HEK293T (cell line): ENCODE data around the gene PP2D1.

Experiments used
- CTCF ChIA-PET: fragments of 350-600 bp; formaldehyde crosslinking; extraction: SDS; loops from one replicate; lab custom pipeline; 2021; ENCODE audit warnings: antibody characterized with exemption, inconsistent platforms; lab: Yijun Ruan, JAX
- POLR2A ChIA-PET: fragments of 350-600 bp; formaldehyde crosslinking; extraction: SDS; loops from one replicate; lab custom pipeline; 2020; ENCODE audit warnings: antibody characterized with exemption, inconsistent platforms; lab: Yijun Ruan, JAX
- DNase-seq: peaks from one replicate; pipeline ENCODE4 v3.0.0; 2012; ENCODE audit warnings: mixed read lengths; ENCODE audit errors: extremely low spot score
- ARNT ChIP-seq: fragments of 450-650 bp; IDR thresholded peaks from 2 replicates; pipeline ENCODE4 v1.6.1; 2017; ENCODE audit warnings: mild to moderate bottlenecking
- BHLHE40 ChIP-seq: fragments of 450-650 bp; IDR thresholded peaks from 2 replicates; pipeline ENCODE4 v1.6.1; 2016; ENCODE audit warnings: mild to moderate bottlenecking, moderate library complexity, borderline replicate concordance
- CTBP1 ChIP-seq: fragments of 450-650 bp; IDR thresholded peaks from 2 replicates; pipeline ENCODE4 v1.6.1; 2016; ENCODE audit warnings: borderline replicate concordance
- ELF4 ChIP-seq: fragments of 450-650 bp; IDR thresholded peaks from 2 replicates; pipeline ENCODE4 v1.6.1; 2017; ENCODE audit warnings: antibody characterized with exemption
- FOXA1 ChIP-seq: fragments of 450-650 bp; IDR thresholded peaks from 2 replicates; pipeline ENCODE4 v1.6.1; 2016; ENCODE audit warnings: mild to moderate bottlenecking
- FOXK2 ChIP-seq: fragments of 450-650 bp; IDR thresholded peaks from 2 replicates; pipeline ENCODE4 v1.6.1; 2016; ENCODE audit warnings: mild to moderate bottlenecking
- FOXM1 ChIP-seq: fragments of 450-650 bp; IDR thresholded peaks from 2 replicates; pipeline ENCODE4 v1.6.1; 2017; ENCODE audit warnings: mild to moderate bottlenecking, borderline replicate concordance
- HDGF ChIP-seq: fragments of 450-650 bp; IDR thresholded peaks from 2 replicates; pipeline ENCODE4 v1.6.1; 2017; ENCODE audit warnings: antibody characterized with exemption, borderline replicate concordance
- L3MBTL2 ChIP-seq: fragments of 450-650 bp; conservative IDR thresholded peaks from 2 replicates; pipeline ENCODE4 v1.6.1; 2016; ENCODE audit warnings: mild to moderate bottlenecking
- LEF1 ChIP-seq: fragments of 450-650 bp; IDR thresholded peaks from 2 replicates; pipeline ENCODE4 v1.6.1; 2017; ENCODE audit warnings: mild to moderate bottlenecking, borderline replicate concordance
- NFRKB ChIP-seq: fragments of 450-650 bp; IDR thresholded peaks from 2 replicates; pipeline ENCODE4 v1.6.1; 2016; ENCODE audit warnings: mild to moderate bottlenecking, moderate library complexity
- PKNOX1 ChIP-seq: fragments of 450-650 bp; IDR thresholded peaks from 2 replicates; pipeline ENCODE4 v1.6.1; 2016
- SP1 ChIP-seq: fragments of 450-650 bp; IDR thresholded peaks from 2 replicates; pipeline ENCODE4 v1.6.1; 2017
- SUZ12 ChIP-seq: fragments of 450-650 bp; IDR thresholded peaks from 2 replicates; pipeline ENCODE4 v1.6.1; 2016; ENCODE audit warnings: mild to moderate bottlenecking
- TARDBP ChIP-seq: fragments of 450-650 bp; IDR thresholded peaks from 2 replicates; pipeline ENCODE4 v1.6.1; 2016
- ZNF384 ChIP-seq: fragments of 450-650 bp; IDR thresholded peaks from 2 replicates; pipeline ENCODE4 v1.6.1; 2016

PP2D1 gene

DNA sequence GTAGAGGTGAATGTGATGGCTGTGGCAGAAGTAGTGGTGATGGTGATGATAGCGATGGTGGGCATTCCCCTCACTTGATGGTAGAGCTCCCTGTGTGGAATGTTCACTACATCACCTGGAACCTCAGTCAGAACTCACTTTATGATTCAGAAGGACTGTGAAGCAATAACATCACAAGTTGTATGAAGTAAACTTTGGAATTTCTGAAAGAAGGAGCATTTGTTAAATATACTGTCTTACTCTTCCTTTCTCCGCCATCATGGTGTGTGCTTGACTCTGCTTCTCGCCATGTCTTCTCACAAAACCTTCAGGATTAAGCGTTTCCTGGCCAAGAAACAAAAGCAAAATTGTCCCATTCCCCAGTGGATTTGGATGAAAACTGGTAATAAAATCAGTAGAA, at the start of gene PP2D1:
PP2D1 (minus strand) TSS at position 101 of the 400 bp plus-strand sequence. CDS start 192 bp downstream, outside the sequence.
- no peak for TF ChIP-seq HDGF
- no peak for TF ChIP-seq SP1
- TF ChIP-seq BHLHE40: no peak
- no peak for TF ChIP-seq FOXA1
- no peak for TF ChIP-seq PKNOX1
- TF ChIP-seq L3MBTL2: no peak
- TF ChIP-seq SUZ12: no peak
- TF ChIP-seq LEF1: no peak
- no peak for TF ChIP-seq NFRKB
- no peak for TF ChIP-seq ELF4
- no peak for TF ChIP-seq ZNF384
- POLR2A ChIA-PET: no interaction called here
- CTCF ChIA-PET: no interaction called here
- no peak for DNase-seq

- ChIA-PET POLR2A (no interaction called here), CTCF (no interaction called here)
- no peak for DNase-seq
- TF ChIP-seq SP1: no peak
- TF ChIP-seq FOXK2: no peak
- TF ChIP-seq ARNT: no peak
- TF ChIP-seq TARDBP: no peak
- no peak for TF ChIP-seq CTBP1
- no peak for TF ChIP-seq ELF4
- TF ChIP-seq BHLHE40: no peak
- no peak for TF ChIP-seq FOXA1
- TF ChIP-seq L3MBTL2: no peak
- TF ChIP-seq LEF1: no peak
- TF ChIP-seq SUZ12: no peak
- no peak for TF ChIP-seq HDGF
- TF ChIP-seq ZNF384: no peak
Measured at GRCh38 chr3:20060974-20061685, 49.1 kb upstream of the PP2D1 start.

GRCh38 chr3:20059929-20060328, 47.9 kb upstream of the PP2D1 start:
- ChIA-PET POLR2A (no interaction called here), CTCF (no interaction called here)
- no peak for TF ChIP-seq FOXK2
- no peak for TF ChIP-seq L3MBTL2
- no peak for TF ChIP-seq FOXA1
- no peak for TF ChIP-seq BHLHE40
- TF ChIP-seq ARNT: no peak
- TF ChIP-seq SP1: no peak
- TF ChIP-seq LEF1: no peak
- no peak for TF ChIP-seq NFRKB
- no peak for TF ChIP-seq CTBP1
- TF ChIP-seq PKNOX1: no peak
- no peak for TF ChIP-seq FOXM1
- DNase-seq: no peak

- CTCF ChIA-PET: no interaction called here
- POLR2A ChIA-PET: no interaction called here
- DNase-seq: no peak
- TF ChIP-seq TARDBP (no peak), PKNOX1 (no peak), FOXA1 (no peak), ELF4 (no peak), SP1 (no peak), FOXK2 (no peak), ZNF384 (no peak), L3MBTL2 (no peak), BHLHE40 (no peak), SUZ12 (no peak), LEF1 (no peak), HDGF (no peak), FOXM1 (no peak), CTBP1 (no peak), NFRKB (no peak), ARNT (no peak)
Measured at GRCh38 chr3:20057612-20058180, 45.6 kb upstream of the PP2D1 start.

DNA sequence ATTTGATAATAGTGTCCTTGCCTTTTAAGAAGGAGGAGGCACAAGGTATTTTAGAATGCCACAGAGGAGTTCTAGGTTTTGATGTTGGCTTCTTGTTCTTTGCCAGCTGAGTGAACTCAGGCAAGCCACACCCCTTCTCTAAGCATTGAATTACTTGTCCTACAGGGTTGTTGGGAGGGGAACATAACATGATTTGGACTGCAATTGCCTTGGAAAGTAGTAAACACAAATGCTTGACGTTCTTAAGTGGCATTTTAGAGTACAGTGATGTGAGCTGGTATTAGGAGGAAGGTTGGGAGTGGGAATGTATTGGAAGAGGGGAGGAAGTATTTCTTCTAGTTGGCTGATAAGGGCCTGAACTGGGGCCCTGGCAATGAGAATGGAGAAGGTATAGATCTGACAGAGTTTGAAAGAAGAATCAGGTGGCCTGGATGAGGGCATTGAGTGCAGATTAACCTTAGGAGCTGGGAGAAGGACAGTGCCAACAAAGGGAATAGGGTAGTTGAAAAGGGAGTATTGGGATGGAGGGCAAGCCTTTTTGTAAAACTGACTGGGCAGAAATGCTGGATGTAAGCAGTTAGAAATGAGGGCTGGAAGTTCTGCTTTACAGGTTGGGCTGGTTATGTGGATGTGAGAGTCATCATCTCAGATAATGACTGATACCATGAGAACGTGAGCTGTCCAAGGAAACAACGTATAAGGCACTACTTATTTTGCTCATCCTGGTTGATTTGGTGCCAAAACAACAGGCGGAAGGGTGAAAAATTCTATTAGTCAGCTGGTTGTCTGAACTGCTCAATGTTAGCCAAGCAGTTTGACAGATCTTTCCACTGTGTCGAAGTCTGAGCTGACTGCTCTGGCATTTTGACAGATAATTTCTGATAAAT, 44.9 kb upstream of the PP2D1 start:
- POLR2A ChIA-PET: no interaction called here
- CTCF ChIA-PET: no interaction called here
- no peak for TF ChIP-seq CTBP1
- no peak for TF ChIP-seq TARDBP
- no peak for TF ChIP-seq HDGF
- TF ChIP-seq ELF4: no peak
- no peak for DNase-seq
